Stimulated activated CD8-positive, alpha-beta memory T cell treated with anti-CD3 and anti-CD28 coated beads, Interleukin-15, amount 100 ng/mL, for 48 hours (primary cell): ENCODE results near the gene SMG7.
A peak's percentile ranks its signal among the peaks of the same experiment; 100 is the strongest.

Experiments
- DNase-seq, 2 donors: peaks; one replicate each; pipeline ENCODE4 v3.0.0-alpha.2; 2020; ENCODE audit warnings: low read depth in 2 of 2

SMG7 gene

DNA sequence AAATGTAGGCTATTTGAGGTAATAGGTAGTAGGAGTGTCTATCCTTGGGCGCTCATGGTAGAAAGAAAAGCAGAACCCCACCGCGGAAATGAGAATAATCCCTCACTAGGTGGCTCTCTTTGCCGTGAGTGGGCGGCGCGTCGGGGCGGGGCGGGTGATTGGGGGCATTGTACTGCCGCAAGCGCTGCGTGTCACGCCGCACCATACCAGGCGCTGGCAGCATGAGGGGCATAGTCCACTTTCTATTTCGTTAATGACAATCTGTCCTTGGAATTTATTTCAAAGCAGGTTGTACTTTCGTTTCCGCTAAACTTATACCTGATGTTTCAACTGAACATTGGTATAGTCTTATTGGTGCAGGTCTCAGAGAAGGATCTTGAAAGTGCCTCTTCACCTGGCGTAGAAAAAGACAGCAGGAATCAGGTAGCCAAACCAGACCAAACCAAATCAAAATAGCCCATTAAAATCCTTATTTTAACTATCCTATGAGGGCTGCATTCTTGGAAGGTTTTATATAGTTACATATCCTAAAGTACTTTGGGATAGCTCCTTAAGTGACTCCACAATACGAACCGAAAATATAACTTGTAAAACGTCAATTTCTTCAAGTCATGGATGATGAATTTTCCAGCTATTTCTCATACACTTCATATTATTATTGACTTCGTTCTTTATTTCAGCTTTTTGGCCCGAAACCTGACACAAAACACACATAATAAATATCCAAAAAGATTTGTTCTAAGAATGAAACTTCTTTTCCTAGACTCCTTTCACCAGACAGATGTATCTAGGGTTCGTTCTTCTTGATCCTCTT lies 1.9 kb upstream of the SMG7 start:
- peak; percentile 88 for DNase-seq

DNA sequence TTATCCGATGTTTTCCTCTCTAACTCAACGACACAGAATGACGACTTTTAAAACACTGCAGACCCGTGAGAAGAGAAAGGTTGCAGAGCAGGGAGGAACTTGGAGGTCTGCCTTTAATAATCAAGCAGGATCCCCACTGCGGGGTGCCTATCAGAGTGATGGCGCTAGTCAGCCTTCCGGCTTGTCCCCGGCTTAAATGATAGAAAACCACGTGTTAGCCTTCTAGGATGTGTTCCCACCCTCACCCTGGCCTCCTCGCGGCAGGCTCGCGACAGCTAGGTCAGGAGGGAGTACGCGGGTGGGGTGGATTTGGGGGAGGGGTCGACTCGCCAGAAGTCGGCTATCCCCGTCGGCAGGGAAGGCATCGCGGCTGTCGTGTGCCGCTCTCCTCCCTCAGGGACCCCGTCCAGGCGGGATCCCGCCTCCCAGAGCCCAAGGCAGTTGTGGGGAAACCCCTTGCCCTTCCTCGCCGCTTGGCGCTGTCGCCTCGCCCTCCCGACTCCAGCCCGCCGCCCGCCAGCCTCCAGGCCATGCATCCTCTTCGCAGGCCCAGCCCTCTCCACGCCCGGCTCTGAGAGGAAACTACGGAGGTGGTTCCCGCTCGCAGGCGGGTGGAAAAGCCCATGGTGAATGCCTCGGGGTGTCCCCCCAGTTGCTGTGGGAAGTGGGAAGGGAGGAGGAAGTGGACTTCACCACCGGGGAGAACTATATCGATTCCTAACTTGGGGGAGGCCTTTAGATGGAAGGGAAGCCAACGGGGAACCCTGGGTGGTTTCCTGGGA lies 1.1 kb upstream of the SMG7 start:
- DNase-seq, result peak; percentile 65 to 71

DNA sequence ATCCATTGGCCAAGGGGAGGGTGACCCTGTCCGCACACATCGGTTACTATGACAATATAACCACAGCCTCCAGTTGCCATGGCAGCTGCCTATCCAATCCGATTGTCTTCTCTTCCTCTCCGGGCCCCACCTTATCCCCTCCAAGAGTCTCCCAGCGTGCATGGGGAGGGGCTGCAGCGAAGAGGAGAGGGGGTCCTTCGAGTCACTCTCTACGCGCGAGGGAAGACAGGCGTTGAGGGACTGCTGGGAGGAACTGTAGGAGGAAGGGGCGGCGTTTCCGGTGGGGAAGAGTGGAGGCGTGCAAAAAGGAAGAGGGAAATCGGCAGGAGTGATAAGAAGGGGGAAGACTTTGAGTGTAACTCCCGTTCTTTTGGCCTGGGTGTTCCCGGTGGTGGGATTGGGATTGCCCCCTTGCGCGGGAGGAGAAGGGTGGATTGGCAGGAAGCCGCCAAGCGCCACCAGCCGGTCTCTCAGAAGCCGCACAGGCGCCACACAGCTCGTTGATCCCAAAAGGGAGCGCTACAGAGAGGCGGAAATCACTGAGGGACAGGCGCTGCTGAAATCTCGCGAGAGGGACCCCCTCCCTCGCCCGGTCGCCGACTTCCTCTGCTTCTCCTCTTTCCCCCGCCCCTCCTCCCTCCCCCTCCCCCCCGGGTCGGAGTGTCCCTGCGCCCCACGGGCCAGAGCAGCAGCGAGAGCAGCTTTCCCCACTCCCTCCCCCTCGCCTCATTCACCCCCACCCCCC lies 384 bp upstream of the SMG7 start:
- peak; percentile 95 to 96 for DNase-seq

DNA sequence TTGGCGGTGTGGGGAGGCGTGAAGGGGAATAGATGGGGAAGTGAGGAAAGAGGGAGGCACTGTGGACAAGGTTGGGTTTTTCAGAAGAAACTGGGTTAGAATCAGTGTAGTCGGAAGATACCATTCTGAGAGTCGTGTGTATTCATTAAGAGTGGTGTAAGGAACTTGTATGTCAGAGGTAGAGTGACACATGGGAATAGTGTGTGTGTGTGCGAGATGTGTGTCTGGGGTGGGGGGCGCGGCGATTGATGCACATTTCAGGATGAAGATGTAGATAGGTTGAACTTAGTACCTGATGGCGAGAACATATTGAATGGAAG lies 878 bp downstream of the SMG7 start:
- DNase-seq, result no peak

- DNase-seq, result no peak
Measured at GRCh38 chr1:183476081-183476480, 3.8 kb downstream of the SMG7 start.

DNA sequence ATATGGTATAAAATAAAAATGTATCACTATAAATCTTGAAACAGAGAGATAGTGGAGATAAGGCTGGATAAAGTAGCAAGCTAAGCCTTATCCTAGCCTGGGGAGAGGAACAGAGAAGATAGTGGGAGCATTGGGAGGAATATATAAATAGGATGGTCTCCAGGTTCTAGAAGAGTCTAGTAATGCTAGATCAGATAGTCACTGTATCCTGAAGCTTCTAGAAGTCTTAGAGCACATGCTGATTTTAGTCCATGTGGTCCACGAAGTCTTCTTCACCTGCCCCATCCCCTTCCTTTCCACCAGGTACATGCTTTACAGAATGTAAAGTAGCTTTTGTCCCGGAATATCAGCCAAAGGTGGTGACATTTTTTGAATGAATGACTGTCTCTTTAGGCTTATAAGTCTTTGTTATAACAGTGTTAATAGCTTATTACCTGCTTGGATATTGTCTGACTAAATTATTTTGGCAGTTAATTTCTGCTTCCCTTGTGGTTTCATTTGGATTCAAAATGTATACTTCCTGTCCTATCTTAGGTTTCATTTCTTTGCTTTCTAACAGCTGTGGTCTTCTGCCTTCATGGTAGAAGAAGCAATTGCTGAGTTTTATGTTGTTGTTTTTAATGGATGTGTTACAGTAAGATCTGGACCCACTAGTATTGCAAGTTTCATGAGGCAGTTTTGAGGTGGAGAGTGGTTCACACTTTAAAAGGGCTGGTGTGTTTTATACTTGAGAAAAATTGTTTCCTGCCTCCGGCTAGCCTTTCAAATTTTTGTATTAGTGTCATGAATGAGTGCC lies 5.9 kb downstream of the SMG7 start:
- DNase-seq, result no peak

DNA sequence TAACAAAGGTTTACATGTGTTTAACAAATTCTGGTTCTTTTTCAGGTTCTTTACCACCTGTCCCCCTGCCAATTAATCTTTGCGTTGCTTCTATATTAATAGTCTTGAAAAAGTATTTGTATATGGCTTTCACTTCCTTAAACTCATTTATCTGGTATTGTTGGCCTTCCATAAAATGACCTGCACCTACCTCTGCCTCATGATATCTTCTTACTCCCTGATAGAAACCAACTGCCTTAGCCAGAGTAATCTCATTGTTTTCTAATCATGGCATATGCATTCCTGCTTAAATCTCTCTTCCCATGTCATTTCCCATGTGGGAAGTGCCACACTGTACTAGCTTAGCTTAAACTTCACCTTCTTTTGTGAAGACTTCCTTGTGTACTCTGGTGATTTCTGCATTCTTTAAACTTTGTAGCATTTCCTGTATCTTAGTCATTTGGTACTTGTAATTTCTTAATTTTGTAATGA lies 8.7 kb downstream of the SMG7 start:
- DNase-seq, result no peak

- no peak for DNase-seq
Measured at GRCh38 chr1:183483224-183483623, 10.9 kb downstream of the SMG7 start.

DNA sequence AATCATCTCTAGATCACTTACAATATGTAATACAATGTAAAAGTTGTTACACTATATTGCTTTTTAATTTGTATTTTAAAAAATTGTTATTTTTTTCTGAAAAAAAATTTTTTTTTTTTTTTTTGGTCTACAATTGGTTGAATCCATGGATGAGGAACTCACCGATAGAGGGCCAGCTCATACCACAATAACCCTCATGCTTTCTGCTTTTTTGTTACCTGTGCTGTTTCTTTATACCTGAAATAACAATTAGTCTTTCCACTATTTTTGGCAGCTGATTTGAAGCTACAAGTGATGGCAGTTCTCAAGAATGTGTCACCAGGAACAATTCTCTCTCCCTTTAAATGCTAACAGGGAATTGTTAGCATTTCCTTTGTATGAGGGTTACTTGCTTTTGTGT lies 12.0 kb downstream of the SMG7 start:
- DNase-seq, result no peak

- no peak for DNase-seq
Measured at GRCh38 chr1:183484851-183485250, 12.6 kb downstream of the SMG7 start.

DNA sequence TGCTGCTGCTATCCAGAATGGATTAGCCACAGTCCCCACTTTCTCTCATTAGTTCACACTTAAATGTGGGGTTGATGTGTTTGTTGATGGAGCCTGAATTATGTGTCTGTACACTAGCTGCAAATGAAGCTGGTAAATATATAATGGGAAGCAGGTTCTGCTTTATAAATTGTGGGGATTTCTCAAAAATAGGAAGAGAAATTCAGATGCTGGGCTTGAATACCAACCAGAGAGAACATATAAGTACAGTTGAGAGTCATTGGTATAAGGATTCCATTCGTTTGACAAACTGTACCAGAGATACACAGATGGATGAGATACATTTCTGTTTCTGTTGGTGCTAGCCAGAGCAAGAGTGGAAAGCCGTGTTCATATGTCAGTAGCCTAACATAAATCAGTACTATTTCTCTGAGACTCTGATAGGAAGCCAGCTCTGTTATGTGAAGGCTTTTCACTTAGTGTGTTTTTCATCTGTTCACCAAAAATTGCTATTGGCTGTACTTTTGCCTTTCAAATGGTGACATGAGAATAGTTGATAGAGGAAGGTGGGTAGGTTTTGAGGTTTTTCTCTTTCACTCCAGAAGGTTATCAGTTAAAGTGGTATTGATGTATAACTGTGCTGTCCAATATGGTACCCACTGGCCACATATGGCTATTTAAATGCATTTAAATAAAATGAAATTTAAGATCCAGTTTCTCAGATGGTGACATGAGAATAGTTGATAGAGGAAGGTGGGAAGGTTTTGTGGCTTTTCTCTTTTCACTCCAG lies 15.6 kb downstream of the SMG7 start:
- no peak for DNase-seq

GRCh38 chr1:183490932-183491331 lies 18.6 kb downstream of the SMG7 start:
- no peak for DNase-seq

DNA sequence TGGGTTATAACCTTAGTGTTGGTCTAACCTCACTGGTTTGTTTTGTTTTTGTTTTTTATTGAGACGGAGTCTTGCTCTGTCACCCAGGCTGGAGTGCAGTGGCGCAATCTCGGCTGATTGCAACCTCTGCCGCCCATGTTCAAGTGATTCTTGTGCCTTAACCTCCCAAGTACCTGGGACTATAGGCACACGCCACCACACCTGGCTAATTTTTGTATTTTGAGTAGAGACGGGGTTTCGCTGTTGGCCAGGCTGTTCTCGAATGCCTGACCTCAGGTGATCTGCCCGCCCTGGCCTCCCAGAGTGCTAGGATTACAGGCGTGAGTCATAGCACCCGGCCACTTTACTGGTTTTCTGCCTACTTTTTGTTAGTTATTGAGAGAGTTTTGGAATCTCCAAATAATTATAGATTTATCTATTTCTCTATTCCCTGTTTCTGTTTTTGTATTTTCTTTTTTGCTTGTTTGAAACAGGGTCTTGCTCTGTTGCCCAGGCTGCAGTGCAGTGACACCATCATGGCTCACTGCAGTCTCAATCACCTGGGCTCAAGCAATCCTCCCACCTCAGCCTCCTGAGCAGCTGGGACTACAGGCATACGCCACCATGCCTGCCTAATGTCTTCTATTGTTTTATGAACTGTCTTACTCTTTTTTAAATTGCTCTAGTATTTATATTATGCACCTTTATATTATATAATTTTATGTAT lies 21.4 kb downstream of the SMG7 start:
- DNase-seq, result no peak

DNA sequence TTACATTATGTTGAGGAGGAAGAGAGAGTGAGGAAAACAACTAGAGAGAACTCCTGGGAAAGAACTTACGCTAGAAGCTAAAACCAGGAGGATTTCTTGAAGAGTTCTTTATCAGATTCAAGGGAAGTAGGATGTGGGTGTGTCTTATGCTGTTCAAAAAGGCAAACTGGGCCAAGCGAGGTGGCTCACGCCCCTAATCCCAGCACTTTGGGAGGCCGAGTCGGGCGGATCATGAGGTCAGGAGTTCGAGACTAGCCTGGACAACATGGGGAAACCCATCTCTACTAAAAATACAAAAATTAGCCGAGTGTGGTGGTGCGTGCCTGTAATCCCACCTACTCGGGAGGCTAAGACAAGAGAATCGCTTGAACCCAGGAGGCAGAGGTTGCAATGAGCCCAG lies 23.1 kb downstream of the SMG7 start:
- DNase-seq, result no peak

DNA sequence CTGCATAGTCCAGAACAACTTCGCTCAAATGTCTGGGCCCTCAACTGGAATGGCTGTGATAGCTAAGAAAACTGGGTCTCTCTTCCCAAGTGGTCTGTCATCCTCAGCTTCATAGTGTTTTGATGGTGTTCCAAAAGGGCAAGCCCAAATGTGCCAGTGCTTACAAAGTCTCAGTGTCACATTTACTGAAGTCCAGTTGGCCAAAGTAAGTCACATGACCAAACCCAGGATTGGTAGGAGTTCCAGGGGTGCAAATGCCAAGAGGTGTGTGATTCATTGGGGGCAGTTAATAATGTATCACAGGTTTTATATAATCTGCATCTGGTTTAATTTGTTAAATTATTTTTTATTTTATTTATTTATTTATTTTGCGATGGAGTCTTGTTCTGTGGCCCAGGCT lies 24.9 kb downstream of the SMG7 start:
- no peak for DNase-seq

GRCh38 chr1:183498342-183498991 lies 26.2 kb downstream of the SMG7 start:
- DNase-seq, result no peak

DNA sequence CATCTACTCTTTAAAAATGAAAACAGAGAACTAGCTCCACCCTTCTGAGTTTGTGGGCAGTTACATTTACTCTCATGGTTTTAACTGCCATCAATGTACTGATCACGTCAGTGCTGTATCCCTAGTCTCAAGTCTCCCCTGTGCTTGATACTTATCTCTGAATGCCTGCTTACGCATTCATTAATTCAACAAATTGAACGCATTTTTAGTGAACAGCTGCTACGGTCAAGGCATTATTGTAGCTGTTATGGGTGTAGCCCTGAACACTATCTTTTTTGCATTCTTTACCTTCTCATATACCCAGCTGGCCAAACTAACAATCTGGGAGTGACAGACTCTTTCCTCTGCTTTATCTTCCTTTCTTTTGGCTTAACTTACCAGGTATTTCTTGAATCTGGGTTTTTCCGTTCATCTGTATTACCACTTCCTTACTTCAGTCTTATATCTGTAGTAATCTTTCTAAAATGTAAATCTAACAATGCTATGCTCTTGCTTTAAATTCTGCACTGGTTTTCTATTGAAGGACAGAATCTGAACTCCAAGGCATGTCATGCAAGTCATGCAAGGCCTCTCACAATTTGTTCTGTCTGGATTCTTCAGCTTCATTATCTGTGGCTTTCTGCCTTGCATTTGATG lies 33.3 kb downstream of the SMG7 start:
- DNase-seq, result no peak

DNA sequence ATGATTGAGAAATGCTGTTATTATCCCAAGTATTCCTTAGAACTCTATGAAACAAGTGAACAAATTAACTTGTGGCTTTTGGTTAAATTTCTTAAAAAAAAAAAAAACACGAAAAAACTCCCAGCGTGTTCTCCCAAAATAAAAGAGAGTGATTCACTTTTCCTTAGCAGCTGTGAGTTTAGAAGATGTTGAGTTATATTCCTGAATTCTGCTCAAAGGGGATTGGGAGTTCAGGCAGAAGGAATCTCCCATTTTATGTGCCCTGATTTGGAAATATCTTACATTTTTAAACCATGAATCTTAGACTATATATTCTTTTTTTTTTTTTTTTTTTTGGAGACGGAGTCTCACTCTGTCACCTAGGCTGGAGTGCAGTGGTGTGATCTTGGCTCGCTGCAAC lies 34.3 kb downstream of the SMG7 start:
- no peak for DNase-seq

GRCh38 chr1:183508694-183509093 lies 36.4 kb downstream of the SMG7 start:
- DNase-seq, result no peak
